GM21381 (cell line): ENCODE measurements around the gene BFSP2.
"Not testable (repeated sequence)": the region's sequence is repeated elsewhere in the genome, so short reads cannot be mapped to it uniquely, and the experiment has no call there.

Experiments
- ATAC-seq: cut with Tn5 transposase; IDR thresholded peaks from one replicate; pipeline ENCODE4 v1.9.1; 2021; ENCODE audit warnings: mild to moderate bottlenecking, moderate library complexity; ENCODE audit not compliant: unreplicated experiment

Gene BFSP2

GRCh38 chr3:133505813-133506212 is 106.0 kb downstream of the BFSP2 start:
- peak; percentile 51 for ATAC-seq

- ATAC-seq: peak; percentile 90
These were observed 106.5 kb downstream of the BFSP2 start for GRCh38 chr3:133506215-133506901.

GRCh38 chr3:133509488-133509887 is 109.6 kb downstream of the BFSP2 start:
- ATAC-seq: no peak

GRCh38 chr3:133512416-133513089 is 112.7 kb downstream of the BFSP2 start:
- ATAC-seq: no peak

GRCh38 chr3:133514418-133514817 is 114.6 kb downstream of the BFSP2 start:
- no peak for ATAC-seq

GRCh38 chr3:133515127-133515526 is 115.3 kb downstream of the BFSP2 start:
- no peak for ATAC-seq

- ATAC-seq: no peak
These were observed 120.4 kb downstream of the BFSP2 start for GRCh38 chr3:133520286-133520685.

GRCh38 chr3:133520938-133521337 is 121.1 kb downstream of the BFSP2 start:
- ATAC-seq: not testable (repeated sequence)

- ATAC-seq: no peak
These were observed 122.1 kb downstream of the BFSP2 start for GRCh38 chr3:133521946-133522345.

- not testable (repeated sequence) for ATAC-seq
These were observed 123.9 kb downstream of the BFSP2 start for GRCh38 chr3:133523758-133524157.
